Immature natural killer cell (primary cell): ENCODE results near the gene KLHL12. TPM values are rescaled to one million over a fixed set of nuclear protein-coding genes. Genes with fewer than 3 reads are reported as not detected.
A peak's percentile ranks its signal among the peaks of the same experiment; 100 is the strongest.

Experiments used
- DNase-seq, 3 donors: peaks; one replicate each; pipeline ENCODE4 v3.0.0; 2022; ENCODE audit warnings: mixed read lengths in 1 of 3
- H3K27ac Mint-ChIP-seq, 6 donors: one replicate each; pipeline ENCODE4 v1.8.0; 2020; ENCODE audit warnings: mixed read lengths in 6 of 6, mild to moderate bottlenecking in 5 of 6, inconsistent platforms in 4 of 6, moderate library complexity in 3 of 6
- H3K27me3 Mint-ChIP-seq, 3 donors: one replicate each; pipeline ENCODE4 v1.8.0; 2020 to 2021; ENCODE audit warnings: low read depth in 3 of 3, mild to moderate bottlenecking in 3 of 3, mixed read lengths in 3 of 3, moderate library complexity in 3 of 3, inconsistent platforms in 1 of 3
- H3K36me3 Mint-ChIP-seq, 3 donors: one replicate each; pipeline ENCODE4 v1.8.0; 2020; ENCODE audit warnings: mixed read lengths in 3 of 3, inconsistent platforms in 2 of 3, mild to moderate bottlenecking in 2 of 3
- H3K4me1 Mint-ChIP-seq, 2 donors: one replicate each; pipeline ENCODE4 v1.8.0; 2020; ENCODE audit warnings: inconsistent platforms in 2 of 2, mild to moderate bottlenecking in 2 of 2, mixed read lengths in 2 of 2, moderate library complexity in 1 of 2
- H3K4me3 Mint-ChIP-seq, 5 donors: one replicate each; pipeline ENCODE4 v1.8.0; 2020; ENCODE audit warnings: mild to moderate bottlenecking in 5 of 5, mixed read lengths in 5 of 5, inconsistent platforms in 3 of 5, moderate library complexity in 3 of 5
- H3K9me3 Mint-ChIP-seq, 6 donors: one replicate each; pipeline ENCODE4 v1.8.0; 2020; ENCODE audit warnings: mild to moderate bottlenecking in 6 of 6, mixed read lengths in 6 of 6, inconsistent platforms in 4 of 6, moderate library complexity in 3 of 6
- polyA plus RNA-seq, 3 donors: library from polyadenylated mRNA; unstranded; fragments of 300-500 nt; fragmentation: Illumina TruSeq; gene quantifications; one replicate each; pipeline ENCODE4 v1.2.3, GENCODE V29; 2021

The KLHL12 gene
- polyA plus RNA-seq, 3 donors from 2014 or later, result 10.7 to 27.7 (median 16.5) TPM

- peaks cover 11 to 18% of the 10 kb centered on the region in 2 donors for H3K4me1 Mint-ChIP-seq
- H3K4me3 Mint-ChIP-seq, result no peak overlapping the region
- H3K27ac Mint-ChIP-seq, result no peak overlapping the region
- no peak for DNase-seq
- no peaks in the 10 kb centered on the region for H3K9me3 Mint-ChIP-seq
- H3K36me3 Mint-ChIP-seq, result no peaks in the 10 kb centered on the region
- H3K27me3 Mint-ChIP-seq, result peaks cover 3 to 14% (median 11%) of the 10 kb centered on the region in 3 donors
Observed at GRCh38 chr1:202858789-202859414, 68.1 kb downstream of the KLHL12 start.

GRCh38 chr1:202858331-202858730 is 68.7 kb downstream of the KLHL12 start:
- H3K9me3 Mint-ChIP-seq, result no peaks in the 10 kb centered on the region
- peaks cover 11 to 18% of the 10 kb centered on the region in 2 donors for H3K4me1 Mint-ChIP-seq
- no peaks in the 10 kb centered on the region for H3K36me3 Mint-ChIP-seq

GRCh38 chr1:202857136-202857610 is 69.9 kb downstream of the KLHL12 start:
- Mint-ChIP-seq H3K4me1 (peaks cover 10 to 18% of the 10 kb centered on the region in 2 donors), H3K36me3 (no peaks in the 10 kb centered on the region), H3K4me3 (no peak overlapping the region), H3K27ac (no peak overlapping the region), H3K27me3 (peaks cover 3 to 11% (median 7%) of the 10 kb centered on the region in 3 donors), H3K9me3 (no peaks in the 10 kb centered on the region)
- no peak for DNase-seq

More at GRCh38 chr1:202858331-202858730, 68.7 kb downstream of the KLHL12 start:
- Mint-ChIP-seq H3K27ac (no peak overlapping the region), H3K4me3 (no peak overlapping the region), H3K27me3 (peaks cover 3 to 12% (median 11%) of the 10 kb centered on the region in 3 donors)
- no peak for DNase-seq

- DNase-seq, result no peak
- H3K4me3 Mint-ChIP-seq, result no peak overlapping the region
- no peak overlapping the region for H3K27ac Mint-ChIP-seq
- peaks cover 0 to 9% of the 10 kb centered on the region in 2 donors for H3K4me1 Mint-ChIP-seq
- no peaks in the 10 kb centered on the region for H3K9me3 Mint-ChIP-seq
- H3K27me3 Mint-ChIP-seq, result peaks cover 0 to 6% (median 2%) of the 10 kb centered on the region in 3 donors
- H3K36me3 Mint-ChIP-seq, result no peaks in the 10 kb centered on the region
Observed at GRCh38 chr1:202856014-202856413, 71.0 kb downstream of the KLHL12 start.

- H3K4me1 Mint-ChIP-seq, result peaks cover 0 to under 1% of the 10 kb centered on the region in 2 donors
Observed at GRCh38 chr1:202854787-202855186, 72.2 kb downstream of the KLHL12 start.

GRCh38 chr1:202852163-202852904 is 74.7 kb downstream of the KLHL12 start:
- Mint-ChIP-seq H3K27ac (no peak overlapping the region), H3K36me3 (no peaks in the 10 kb centered on the region), H3K4me1 (no peaks in the 10 kb centered on the region), H3K4me3 (no peak overlapping the region), H3K27me3 (peaks cover 0 to 2% (median 0%) of the 10 kb centered on the region in 3 donors), H3K9me3 (no peaks in the 10 kb centered on the region)
- DNase-seq, result peak; percentile 14 to 21 (median 18)

More at GRCh38 chr1:202854787-202855186, 72.2 kb downstream of the KLHL12 start:
- H3K36me3 Mint-ChIP-seq, result no peaks in the 10 kb centered on the region
- no peak for DNase-seq
- no peak overlapping the region for H3K27ac Mint-ChIP-seq
- H3K9me3 Mint-ChIP-seq, result no peaks in the 10 kb centered on the region
- H3K27me3 Mint-ChIP-seq, result peaks cover 0 to 2% (median 2%) of the 10 kb centered on the region in 3 donors
- H3K4me3 Mint-ChIP-seq, result no peak overlapping the region

- no peaks in the 10 kb centered on the region for H3K9me3 Mint-ChIP-seq
- no peaks in the 10 kb centered on the region for H3K27me3 Mint-ChIP-seq
- no peak for DNase-seq
- H3K4me3 Mint-ChIP-seq, result no peak overlapping the region
- H3K27ac Mint-ChIP-seq, result no peak overlapping the region
- H3K36me3 Mint-ChIP-seq, result no peaks in the 10 kb centered on the region
- H3K4me1 Mint-ChIP-seq, result no peaks in the 10 kb centered on the region
Observed at GRCh38 chr1:202850593-202851362, 76.3 kb downstream of the KLHL12 start.

GRCh38 chr1:202848191-202848542 is 78.9 kb downstream of the KLHL12 start:
- Mint-ChIP-seq H3K9me3 (no peaks in the 10 kb centered on the region), H3K27me3 (peaks cover 0 to 1% (median 0%) of the 10 kb centered on the region in 3 donors), H3K27ac (no peak overlapping the region), H3K36me3 (no peaks in the 10 kb centered on the region), H3K4me1 (no peaks in the 10 kb centered on the region), H3K4me3 (no peak overlapping the region)
- no peak for DNase-seq

- no peaks in the 10 kb centered on the region for H3K9me3 Mint-ChIP-seq
- no peaks in the 10 kb centered on the region for H3K36me3 Mint-ChIP-seq
- DNase-seq, result no peak
- H3K27me3 Mint-ChIP-seq, result peaks cover 0 to 4% (median 1%) of the 10 kb centered on the region in 3 donors
- H3K4me3 Mint-ChIP-seq, result no peak overlapping the region
- no peak overlapping the region for H3K27ac Mint-ChIP-seq
- no peaks in the 10 kb centered on the region for H3K4me1 Mint-ChIP-seq
Observed at GRCh38 chr1:202844935-202845334, 82.1 kb downstream of the KLHL12 start.

GRCh38 chr1:202844259-202844658 is 82.8 kb downstream of the KLHL12 start:
- H3K4me1 Mint-ChIP-seq, result no peaks in the 10 kb centered on the region
- no peaks in the 10 kb centered on the region for H3K36me3 Mint-ChIP-seq
- no peak overlapping the region for H3K4me3 Mint-ChIP-seq
- DNase-seq, result no peak
- H3K27ac Mint-ChIP-seq, result no peak overlapping the region
- peaks cover 0 to 4% (median 1%) of the 10 kb centered on the region in 3 donors for H3K27me3 Mint-ChIP-seq
- no peaks in the 10 kb centered on the region for H3K9me3 Mint-ChIP-seq

GRCh38 chr1:202843081-202843480 is 84.0 kb downstream of the KLHL12 start:
- no peak overlapping the region for H3K27ac Mint-ChIP-seq

More at GRCh38 chr1:202843081-202843480, 84.0 kb downstream of the KLHL12 start:
- H3K27me3 Mint-ChIP-seq, result peaks cover 0 to 4% (median 1%) of the 10 kb centered on the region in 3 donors
- H3K4me3 Mint-ChIP-seq, result no peak overlapping the region
- no peaks in the 10 kb centered on the region for H3K36me3 Mint-ChIP-seq
- DNase-seq, result no peak
- peaks cover 1 to 3% of the 10 kb centered on the region in 2 donors for H3K4me1 Mint-ChIP-seq
- no peaks in the 10 kb centered on the region for H3K9me3 Mint-ChIP-seq
